ENCODE data around the gene NOX5. TPM values are rescaled to one million over a fixed set of nuclear protein-coding genes. Genes with fewer than 3 reads are reported as not detected.

NOX5 gene
- total and polyA plus RNA-seq, 2 donors (not counting 1 experiment from before 2014, with no cell fraction given), result 0.01 to 0.05 TPM

- ATAC-seq (ENCODE audit: low read depth) (no peak), DNase-seq (no peak)
- H3K79me2 ChIP-seq (ENCODE audit: control insufficient read depth, insufficient read depth, low read length), result no peaks in the 10 kb centered on the region
- peaks cover 3% of the 10 kb centered on the region for H3K27me3 Mint-ChIP-seq
- H3K4me2 ChIP-seq (replicated peaks; ENCODE audit: low read depth, low read length, poor library complexity, severe bottlenecking), result no peak overlapping the region
- intact Hi-C loops (cut with micrococcal nuclease), result no loop called here
- H3K4me1 ChIP-seq (ENCODE audit: control insufficient read depth in 2 of 2, insufficient read depth in 2 of 2, low read length in 2 of 2), result no peaks in the 10 kb centered on the region
- H3K9me3 Mint-ChIP-seq (ENCODE audit: insufficient read depth), result peaks cover 9% of the 10 kb centered on the region
- H3K9ac ChIP-seq (ENCODE audit: low read length), result no peak overlapping the region
- H3K36me3 ChIP-seq (replicated peaks in 1 of 2; ENCODE audit: control extremely low read depth in 1 of 2, control insufficient read depth in 1 of 2, extremely low read depth in 1 of 2, insufficient read depth in 2 of 2, low read length in 1 of 2), result no peaks in the 10 kb centered on the region
- ChIA-PET CTCF (no interaction called here), POLR2A (no interaction called here)
- H3K27ac Mint-ChIP-seq, result no peak overlapping the region
- no peak overlapping the region for H3K4me3 Mint-ChIP-seq
- no peak for TF ChIP-seq CTCF (IDR thresholded peaks at IDR 0.05)
- no peak for TF ChIP-seq EZH2 (IDR thresholded peaks at IDR 0.05; ENCODE audit: borderline replicate concordance, insufficient read depth, low read depth, low read length, poor library complexity, severe bottlenecking)
- H3K27ac ChIP-seq (ENCODE audit: low read length in 2 of 2), result no peak overlapping the region
- peaks cover 0 to 5% (median 0%) of the 10 kb centered on the region in 4 experiments for H3K27me3 ChIP-seq (replicated peaks in 1 of 4; ENCODE audit: control extremely low read depth in 1 of 4, control insufficient read depth in 3 of 4, insufficient read depth in 4 of 4, low read length in 3 of 4)
- no peak overlapping the region for H2AFZ ChIP-seq (ENCODE audit: insufficient read depth, low read depth, low read length, poor library complexity, severe bottlenecking)
- H3K9me3 ChIP-seq (ENCODE audit: control extremely low read depth in 1 of 3, control insufficient read depth in 2 of 3, insufficient read depth in 1 of 3, low read length in 2 of 3), result peaks cover 0 to 4% (median 0%) of the 10 kb centered on the region in 3 donors
- H4K20me1 ChIP-seq (ENCODE audit: control insufficient read depth, insufficient read depth, low read length, poor library complexity, severe bottlenecking), result no peaks in the 10 kb centered on the region
- no peak overlapping the region for H3K4me3 ChIP-seq (ENCODE audit: control extremely low read depth in 1 of 5, extremely low read depth in 1 of 5, insufficient read depth in 1 of 5, low read depth in 2 of 5, low read length in 4 of 5)
- H3K4me1 Mint-ChIP-seq, result no peaks in the 10 kb centered on the region
These were observed 33.7 kb upstream of the NOX5 start for GRCh38 chr15:68980786-68981185.

- Histone ChIP-seq H3K79me2 (ENCODE audit: control insufficient read depth, insufficient read depth, low read length) (no peaks in the 10 kb centered on the region), H3K27ac (ENCODE audit: low read length in 2 of 2) (no peak overlapping the region), H3K9ac (ENCODE audit: low read length) (no peak overlapping the region), H3K36me3 (replicated peaks in 1 of 2; ENCODE audit: control extremely low read depth in 1 of 2, control insufficient read depth in 1 of 2, extremely low read depth in 1 of 2, insufficient read depth in 2 of 2, low read length in 1 of 2) (no peaks in the 10 kb centered on the region), H4K20me1 (ENCODE audit: control insufficient read depth, insufficient read depth, low read length, poor library complexity, severe bottlenecking) (no peaks in the 10 kb centered on the region), H3K4me1 (ENCODE audit: control insufficient read depth in 2 of 2, insufficient read depth in 2 of 2, low read length in 2 of 2) (no peaks in the 10 kb centered on the region), H3K4me3 (ENCODE audit: control extremely low read depth in 1 of 5, extremely low read depth in 1 of 5, insufficient read depth in 1 of 5, low read depth in 2 of 5, low read length in 4 of 5) (no peak overlapping the region), H3K9me3 (ENCODE audit: control extremely low read depth in 1 of 3, control insufficient read depth in 2 of 3, insufficient read depth in 1 of 3, low read length in 2 of 3) (no peaks in the 10 kb centered on the region), H2AFZ (ENCODE audit: insufficient read depth, low read depth, low read length, poor library complexity, severe bottlenecking) (no peak overlapping the region), H3K4me2 (replicated peaks; ENCODE audit: low read depth, low read length, poor library complexity, severe bottlenecking) (no peak overlapping the region), H3K27me3 (replicated peaks in 1 of 4; ENCODE audit: control extremely low read depth in 1 of 4, control insufficient read depth in 3 of 4, insufficient read depth in 4 of 4, low read length in 3 of 4) (peaks cover 0 to 5% (median 0%) of the 10 kb centered on the region in 4 experiments)
- intact Hi-C loops (cut with micrococcal nuclease), result no loop called here
- H3K27ac Mint-ChIP-seq, result no peak overlapping the region
- H3K4me1 Mint-ChIP-seq, result no peaks in the 10 kb centered on the region
- WGBS (ENCODE audit: insufficient coverage), result 100% methylated on average over 2 of the region's 4 CpGs
- DNase-seq (no peak), ATAC-seq (ENCODE audit: low read depth) (no peak)
- H3K9me3 Mint-ChIP-seq (ENCODE audit: insufficient read depth), result peaks cover 5% of the 10 kb centered on the region
- ChIA-PET CTCF (interaction anchor here (0.6 kb wide), 1 partner anchor 351 kb away, joined by 3 read pairs; no protein-coding TSS in a partner anchor), POLR2A (no interaction called here)
- H3K4me3 Mint-ChIP-seq, result no peak overlapping the region
- H3K27me3 Mint-ChIP-seq, result peaks cover 8% of the 10 kb centered on the region
- TF ChIP-seq EZH2 (IDR thresholded peaks at IDR 0.05; ENCODE audit: borderline replicate concordance, insufficient read depth, low read depth, low read length, poor library complexity, severe bottlenecking) (no peak), CTCF (IDR thresholded peaks at IDR 0.05) (no peak)
These were observed 32.6 kb upstream of the NOX5 start for GRCh38 chr15:68981941-68982340.
